CD4-positive, alpha-beta T cell treated with Interleukin-6 for 4 hours (primary cell): ENCODE results near the gene CHRNA7.
"Not testable (repeated sequence)": the region's sequence is repeated elsewhere in the genome, so short reads cannot be mapped to it uniquely, and the experiment has no call there.

Experiments
- DNase-seq: peaks from one replicate; pipeline ENCODE4 v3.0.0-alpha.2; 2020; ENCODE audit warnings: mixed read lengths

Gene CHRNA7

DNA sequence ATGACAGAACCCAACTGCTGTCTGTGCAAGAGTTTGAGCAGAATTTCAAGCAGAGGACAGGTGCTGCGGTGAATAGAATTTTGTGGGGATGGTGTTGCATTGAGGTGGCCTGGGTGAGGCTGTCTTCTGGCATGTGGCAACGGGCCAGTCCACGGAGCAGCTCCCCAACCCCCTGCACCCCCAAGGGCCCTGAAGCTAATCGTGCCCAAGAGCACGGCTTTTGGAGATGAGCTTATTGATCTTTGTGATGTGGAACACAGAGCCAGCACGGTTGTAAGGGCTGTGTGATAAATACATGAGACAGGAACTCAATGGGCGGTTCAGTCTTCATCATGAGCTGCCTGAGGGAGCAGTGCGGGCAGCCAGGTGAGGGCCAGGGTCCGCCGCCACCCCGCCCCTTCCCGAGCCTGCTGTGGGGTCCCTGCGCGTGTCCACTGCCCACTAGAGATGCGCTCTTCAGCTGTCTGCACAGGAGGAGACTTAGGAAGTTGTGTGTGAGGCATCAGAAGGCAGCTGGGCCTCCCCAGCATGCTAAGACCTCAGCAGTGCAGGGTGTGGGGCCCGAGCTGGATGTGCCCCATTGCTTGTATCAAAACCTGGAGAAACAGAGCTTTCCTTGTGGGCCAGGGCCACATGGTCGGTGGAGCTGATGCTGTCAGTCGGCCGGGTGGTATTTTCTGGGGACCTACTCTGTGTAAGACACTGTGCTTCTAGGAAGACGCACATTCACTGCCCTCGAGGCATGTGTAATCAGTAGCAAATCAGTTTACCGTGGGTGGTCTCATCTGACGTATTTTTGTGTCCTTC is 90.5 kb downstream of the CHRNA7 start:
- no peak for DNase-seq

DNA sequence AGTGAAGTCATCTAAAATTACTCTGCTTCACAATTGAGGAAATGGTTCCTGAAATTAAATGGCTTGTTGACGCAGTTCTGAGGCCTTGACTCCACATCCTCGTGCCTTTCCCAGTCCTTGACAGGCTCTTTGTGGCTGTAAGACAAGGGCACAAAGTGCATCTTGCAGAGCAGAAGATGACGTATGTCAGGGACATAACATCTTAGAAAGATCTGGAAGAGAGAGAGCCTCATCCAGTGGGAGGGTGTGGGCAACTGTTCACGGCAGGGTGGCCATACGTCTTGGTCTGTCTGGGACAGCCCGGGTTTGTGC is 91.0 kb downstream of the CHRNA7 start:
- no peak for DNase-seq

DNA sequence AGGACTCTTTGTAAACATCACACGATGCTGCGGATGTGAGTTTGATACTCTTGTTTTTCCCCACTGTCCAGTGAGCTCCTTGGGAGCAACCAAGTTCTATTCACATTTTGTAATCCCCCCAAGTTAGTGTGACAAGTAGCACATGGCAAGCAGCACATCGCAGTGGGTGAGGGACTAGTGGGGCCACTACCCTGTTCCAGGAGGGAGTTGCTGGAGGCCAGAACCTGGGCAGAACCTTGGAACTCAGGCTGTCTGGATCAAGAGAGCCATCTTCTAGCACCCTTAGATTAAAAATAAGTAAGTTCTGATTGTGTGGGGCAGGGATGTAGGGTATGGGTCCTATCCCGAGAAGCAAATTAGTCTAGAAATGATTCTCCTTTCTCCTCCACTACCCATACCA is 91.7 kb downstream of the CHRNA7 start:
- no peak for DNase-seq

DNA sequence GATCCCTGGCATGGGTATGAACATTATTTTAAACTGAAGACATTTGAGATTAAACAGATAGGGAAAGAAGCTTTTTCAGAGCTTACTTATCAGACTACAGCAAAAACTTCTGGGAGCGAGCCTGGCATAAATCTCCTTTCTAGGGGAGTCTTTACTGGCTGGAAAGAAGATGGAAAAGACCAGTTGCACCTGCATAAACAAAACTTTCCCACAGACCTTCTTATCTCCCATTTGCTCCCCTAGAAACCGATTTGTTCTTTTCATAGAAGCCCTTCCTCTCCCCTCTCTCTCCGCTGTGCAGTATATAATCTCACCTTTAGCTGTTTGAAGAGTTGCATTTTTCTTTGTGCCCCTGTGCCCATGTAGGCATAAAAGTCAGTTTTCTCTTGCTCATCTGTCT is 93.2 kb downstream of the CHRNA7 start:
- DNase-seq, result no peak

DNA sequence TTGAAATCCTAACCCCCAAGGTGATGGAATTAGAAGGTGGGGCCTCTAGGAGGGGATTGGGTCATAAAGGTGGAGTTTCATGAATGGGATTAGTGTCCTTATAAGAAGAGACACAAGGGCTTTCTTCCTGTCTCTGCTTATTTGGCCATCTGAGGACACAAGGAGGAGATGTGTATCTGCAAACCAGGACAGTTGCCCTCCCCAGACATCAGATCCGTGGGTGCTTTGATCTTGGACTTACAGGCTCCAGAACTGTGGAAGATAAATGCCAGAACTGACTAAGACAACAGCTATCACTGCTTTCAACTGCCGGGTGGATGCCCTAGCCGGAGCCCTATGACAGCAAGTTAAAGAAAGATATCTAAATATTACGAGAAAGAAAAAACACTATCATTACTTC is 94.4 kb downstream of the CHRNA7 start:
- DNase-seq, result no peak

DNA sequence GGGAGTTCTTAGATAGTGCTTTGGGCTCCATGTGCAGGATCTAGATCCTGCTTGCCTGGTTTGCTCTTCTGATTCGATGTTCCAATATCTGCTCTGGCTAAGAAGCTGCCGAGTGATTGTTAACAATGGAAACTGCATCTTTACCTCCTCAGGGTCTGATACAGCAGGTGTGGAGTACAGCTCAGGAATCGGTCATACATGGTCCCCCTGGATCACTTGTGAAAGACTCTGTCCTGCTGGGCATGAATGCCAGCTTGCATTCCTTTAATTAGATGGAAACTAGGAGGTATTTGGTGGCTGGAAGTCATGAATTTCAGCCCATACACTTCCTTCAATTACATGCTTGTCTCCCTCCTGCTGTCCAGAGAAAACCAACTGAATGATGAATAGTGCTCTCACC is 95.3 kb downstream of the CHRNA7 start:
- no peak for DNase-seq

- DNase-seq, result no peak
Measured at GRCh38 chr15:32129815-32130214, 99.5 kb downstream of the CHRNA7 start.

GRCh38 chr15:32130823-32131222 is 100.5 kb downstream of the CHRNA7 start:
- DNase-seq, result no peak

- no peak for DNase-seq
Measured at GRCh38 chr15:32131803-32132202, 101.5 kb downstream of the CHRNA7 start.

DNA sequence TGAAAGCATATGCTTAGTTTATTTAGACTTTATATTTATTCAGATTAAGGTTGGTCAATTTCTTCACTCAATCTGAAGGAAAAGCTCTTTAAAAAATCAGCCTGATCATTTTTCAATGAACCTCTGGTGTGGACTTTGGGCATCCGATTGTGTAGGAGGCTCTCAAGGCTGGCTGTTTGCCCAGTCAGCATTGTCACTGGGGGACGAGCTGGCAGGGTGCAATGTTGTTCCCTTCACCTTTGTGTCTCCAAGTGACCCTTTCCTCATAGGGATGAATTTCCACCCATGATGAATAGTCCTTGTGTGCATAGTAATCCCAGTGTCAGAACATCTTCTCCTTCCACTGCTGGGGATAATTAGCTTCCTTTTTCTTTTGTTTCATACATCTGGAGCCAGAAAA is 102.5 kb downstream of the CHRNA7 start:
- no peak for DNase-seq

DNA sequence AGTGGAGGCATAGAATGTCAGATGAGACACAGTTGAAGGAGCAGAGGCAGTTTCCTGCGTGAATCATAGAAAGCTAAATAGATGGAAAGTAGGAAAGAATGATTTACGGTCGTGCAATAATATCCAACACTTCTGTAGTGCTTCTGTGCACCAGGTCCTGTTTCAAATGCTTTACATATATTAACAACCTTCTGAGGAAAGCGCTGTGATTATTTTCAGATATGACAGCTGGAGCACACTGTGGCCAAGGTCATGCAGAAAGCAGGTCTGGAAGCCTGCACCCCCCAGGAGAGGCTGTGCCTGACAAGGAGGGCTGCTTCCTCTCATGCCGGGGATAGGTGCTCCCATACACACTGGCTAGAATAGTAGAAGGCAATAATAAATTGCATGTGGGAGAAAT is 104.5 kb downstream of the CHRNA7 start:
- DNase-seq, result no peak

- no peak for DNase-seq
Measured at GRCh38 chr15:32135335-32135734, 105.0 kb downstream of the CHRNA7 start.

- DNase-seq, result not testable (repeated sequence)
Measured at GRCh38 chr15:32145512-32145911, 115.2 kb downstream of the CHRNA7 start.

- DNase-seq, result no peak
Measured at GRCh38 chr15:32148833-32149555, 118.7 kb downstream of the CHRNA7 start.

- no peak for DNase-seq
Measured at GRCh38 chr15:32152574-32152973, 122.3 kb downstream of the CHRNA7 start.

DNA sequence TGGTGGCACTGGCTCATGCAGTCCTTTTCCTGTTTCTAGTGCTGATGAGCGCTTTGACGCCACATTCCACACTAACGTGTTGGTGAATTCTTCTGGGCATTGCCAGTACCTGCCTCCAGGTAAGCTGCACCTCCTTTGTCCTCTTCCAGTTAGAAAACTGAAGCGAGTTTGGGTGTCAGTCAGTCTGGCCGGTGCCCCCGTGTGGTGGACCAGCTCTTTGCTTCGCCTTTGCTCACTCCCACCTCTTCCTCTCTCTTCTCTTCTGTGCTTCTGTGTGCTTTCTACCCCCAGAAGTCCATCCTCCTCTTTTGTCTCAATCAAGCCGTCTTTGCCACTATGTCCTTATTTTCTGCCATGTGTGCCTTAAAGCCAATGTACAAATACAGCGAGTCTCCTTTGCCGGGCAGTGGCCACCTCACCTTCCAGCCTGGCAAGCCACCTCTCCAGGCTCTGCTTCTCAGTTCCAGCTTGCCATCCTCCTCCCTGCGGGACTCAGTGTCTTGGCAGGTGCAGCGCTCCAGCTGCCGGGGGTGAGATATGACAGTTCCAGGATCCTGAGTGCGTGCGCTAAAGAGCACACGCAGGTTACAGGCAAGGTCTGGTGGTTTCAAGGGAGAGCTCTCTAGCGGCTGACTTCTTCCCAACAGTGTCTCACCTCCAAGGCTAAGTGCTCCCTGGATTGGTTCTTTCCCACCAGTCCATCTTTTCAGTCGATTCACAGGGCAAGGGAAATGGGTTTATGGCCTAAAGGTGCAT is 123.7 kb downstream of the CHRNA7 start:
- not testable (repeated sequence) for DNase-seq

GRCh38 chr15:32162143-32162542 is 131.8 kb downstream of the CHRNA7 start:
- not testable (repeated sequence) for DNase-seq

GRCh38 chr15:32164065-32164464 is 133.8 kb downstream of the CHRNA7 start:
- DNase-seq, result not testable (repeated sequence)

GRCh38 chr15:32164747-32165146 is 134.4 kb downstream of the CHRNA7 start:
- DNase-seq, result not testable (repeated sequence)

- DNase-seq, result not testable (repeated sequence)
Measured at GRCh38 chr15:32165775-32166174, 135.5 kb downstream of the CHRNA7 start.

- DNase-seq, result not testable (repeated sequence)
Measured at GRCh38 chr15:32166270-32166669, 136.0 kb downstream of the CHRNA7 start.

DNA sequence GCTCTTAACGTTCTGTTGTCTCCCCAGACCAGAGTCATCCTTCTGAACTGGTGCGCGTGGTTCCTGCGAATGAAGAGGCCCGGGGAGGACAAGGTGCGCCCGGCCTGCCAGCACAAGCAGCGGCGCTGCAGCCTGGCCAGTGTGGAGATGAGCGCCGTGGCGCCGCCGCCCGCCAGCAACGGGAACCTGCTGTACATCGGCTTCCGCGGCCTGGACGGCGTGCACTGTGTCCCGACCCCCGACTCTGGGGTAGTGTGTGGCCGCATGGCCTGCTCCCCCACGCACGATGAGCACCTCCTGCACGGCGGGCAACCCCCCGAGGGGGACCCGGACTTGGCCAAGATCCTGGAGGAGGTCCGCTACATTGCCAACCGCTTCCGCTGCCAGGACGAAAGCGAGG is 137.6 kb downstream of the CHRNA7 start:
- DNase-seq, result not testable (repeated sequence)

GRCh38 chr15:32180579-32180978 is 150.3 kb downstream of the CHRNA7 start:
- not testable (repeated sequence) for DNase-seq

GRCh38 chr15:32193780-32194179 is 163.5 kb downstream of the CHRNA7 start:
- DNase-seq, result not testable (repeated sequence)
